22Rv1 (cell line): Measurements from ENCODE around the gene PPM1F.

Source experiments
- CTCF ChIP-seq: fragments of 450-650 bp; IDR thresholded peaks from 2 replicates; pipeline ENCODE4 v1.5.1; 2017; ENCODE audit warnings: mild to moderate bottlenecking
- ZFX ChIP-seq: fragments of 450-650 bp; IDR thresholded peaks from 2 replicates; pipeline ENCODE4 v1.6.1; 2017; ENCODE audit warnings: antibody characterized with exemption, borderline replicate concordance

- TF ChIP-seq CTCF = no peak
- TF ChIP-seq ZFX = no peak
Measured at GRCh38 chr22:21998595-21999247, 46.1 kb upstream of the PPM1F start.
